HG02943 (cell line): Measurements from ENCODE around the gene KRTAP5-5.

Source experiments
- ATAC-seq: cut with Tn5 transposase; IDR thresholded peaks from one replicate; pipeline ENCODE4 v1.9.1; 2021; ENCODE audit warnings: mild to moderate bottlenecking, low read depth, moderate library complexity; ENCODE audit not compliant: unreplicated experiment

The KRTAP5-5 gene

DNA sequence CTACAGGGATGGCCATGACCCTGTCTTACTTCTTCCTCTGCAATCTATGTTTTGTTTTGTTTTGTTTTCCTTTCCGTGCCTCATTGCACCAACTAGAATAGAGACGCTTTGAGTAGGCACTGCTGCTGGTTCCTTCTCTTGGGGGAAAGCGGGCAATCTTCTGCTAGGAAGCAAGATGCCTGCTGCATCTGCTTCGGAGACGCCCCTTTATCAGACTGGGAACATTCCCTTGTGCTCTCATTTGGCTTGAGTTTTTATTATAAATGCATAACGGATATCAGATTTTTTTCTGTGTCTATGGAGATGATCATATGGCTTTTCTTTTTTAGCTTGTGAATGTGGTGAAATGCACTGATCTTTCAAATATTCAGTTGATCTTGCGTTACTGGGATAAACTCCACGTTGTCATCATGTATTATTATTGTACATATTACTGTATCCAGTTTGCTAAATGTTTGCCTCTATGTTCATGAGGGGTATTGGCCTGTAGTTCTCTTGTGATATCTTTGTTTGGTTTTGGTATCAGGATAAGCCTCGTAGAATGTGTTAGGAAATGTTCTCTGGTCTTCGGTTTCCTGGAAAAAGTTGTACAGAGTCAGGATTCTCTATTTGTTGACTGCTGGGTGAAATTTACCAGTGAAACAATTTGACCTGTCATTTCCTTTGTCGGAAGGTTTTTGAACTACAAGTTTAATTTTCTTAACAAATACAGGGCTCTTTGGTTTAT lies 44.0 kb downstream of the KRTAP5-5 start:
- no peak for ATAC-seq

DNA sequence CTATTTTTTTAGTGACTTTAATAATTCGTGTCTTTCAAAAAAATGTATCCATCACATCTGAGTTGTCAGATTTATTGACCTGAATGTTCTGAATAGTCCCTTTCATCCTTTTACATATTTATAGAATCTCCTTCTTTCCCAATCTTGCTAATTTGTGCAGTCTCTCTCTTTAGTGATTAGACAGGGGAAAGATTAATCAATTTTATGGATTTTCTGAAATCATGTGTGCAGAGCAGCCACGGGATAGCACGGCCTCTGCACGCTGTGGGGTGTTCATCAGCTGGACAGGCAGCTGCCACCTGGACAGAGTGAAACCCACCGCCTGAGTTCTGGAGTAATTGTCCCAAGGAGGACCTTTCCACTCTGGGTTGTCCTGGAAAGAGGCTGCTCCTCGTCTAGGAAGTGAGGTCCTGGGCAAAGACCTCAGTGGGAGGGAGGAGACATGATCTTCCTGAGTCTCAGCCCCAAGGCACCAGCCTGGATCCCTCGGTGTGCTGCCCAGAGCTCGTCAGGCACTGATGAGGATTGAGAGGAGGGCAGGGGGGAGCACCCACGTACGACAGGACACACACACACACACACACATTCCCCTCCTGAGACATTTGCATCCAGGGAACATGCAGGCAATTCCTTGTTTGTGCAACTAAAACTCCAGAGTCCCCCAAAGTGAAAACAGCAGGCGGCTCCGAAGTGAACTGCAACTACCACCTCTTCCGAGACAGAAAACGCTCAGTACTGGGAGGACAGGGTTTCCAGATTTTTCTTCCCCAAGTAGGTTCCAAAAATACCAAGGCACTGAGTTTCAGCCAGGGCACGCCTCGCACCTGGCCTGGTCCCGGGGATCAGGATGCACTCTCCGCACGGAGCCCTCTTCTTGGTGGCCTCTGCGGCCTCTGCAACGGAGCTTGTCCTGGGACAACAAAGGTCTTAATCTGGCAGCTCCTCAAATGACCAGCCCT lies 44.9 kb downstream of the KRTAP5-5 start:
- ATAC-seq: no peak

DNA sequence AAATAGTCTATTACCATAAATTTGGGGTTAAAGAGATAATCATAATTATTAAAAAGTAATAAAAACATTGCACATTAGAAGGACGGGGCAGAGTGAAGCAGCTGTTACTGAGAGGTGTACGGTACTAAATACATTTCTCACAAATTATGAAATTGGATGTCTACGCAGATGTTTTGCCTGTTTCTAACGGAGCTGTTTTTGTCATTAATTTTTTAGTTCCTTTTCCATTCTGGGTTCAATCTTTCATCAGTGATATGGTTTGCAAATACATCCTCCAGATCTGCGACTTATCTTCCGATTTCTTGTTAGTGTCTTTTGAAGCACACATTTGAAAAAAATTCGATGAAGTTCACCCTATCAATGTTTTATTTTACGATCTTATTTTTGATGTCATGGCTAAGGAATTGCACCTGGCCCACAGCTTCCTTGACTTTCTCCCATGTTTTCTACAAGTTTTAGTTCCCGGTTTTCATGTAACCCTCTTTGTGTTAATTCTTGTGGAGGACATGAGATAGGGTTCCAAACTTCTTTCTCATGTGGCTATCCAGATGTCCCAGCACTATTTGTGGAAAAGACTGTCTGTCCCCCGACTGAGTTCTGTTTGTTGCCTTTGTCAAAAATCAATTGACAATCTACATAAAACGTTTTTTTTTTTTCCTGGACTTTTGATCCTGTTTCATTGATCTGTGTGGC lies 46.1 kb downstream of the KRTAP5-5 start:
- no peak for ATAC-seq

DNA sequence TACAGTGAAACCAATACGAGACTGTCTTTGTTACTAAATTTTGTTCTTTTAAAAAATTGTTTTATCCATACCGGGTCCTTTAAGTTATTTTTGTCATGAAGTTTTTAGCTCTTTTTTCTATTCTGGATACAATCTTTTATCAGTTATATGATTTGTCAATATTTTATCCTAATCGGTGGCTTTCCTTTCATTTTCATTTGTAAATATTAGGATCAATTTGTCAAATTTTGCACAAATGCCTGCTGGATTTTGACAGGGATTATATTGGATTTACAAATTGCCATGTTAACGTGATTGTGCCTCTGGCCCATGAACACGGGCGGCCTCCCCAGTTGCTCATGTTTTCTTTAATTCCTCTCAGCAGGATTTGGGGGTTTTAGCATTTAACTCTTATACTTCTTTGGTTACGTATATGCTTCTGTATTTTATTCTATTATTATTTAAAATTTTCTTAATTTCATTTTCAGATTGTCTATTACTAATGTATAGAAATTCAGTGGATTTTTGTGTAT lies 46.7 kb downstream of the KRTAP5-5 start:
- ATAC-seq: no peak

GRCh38 chr11:1679881-1680280 lies 50.3 kb downstream of the KRTAP5-5 start:
- ATAC-seq: no peak
